NCI-H1930 (cell line): Measurements from ENCODE around the gene RFX7.
A peak's percentile ranks its signal among the peaks of the same experiment; 100 is the strongest.

Experiments
- DNase-seq, 2 experiments: peaks; one replicate each; lab custom pipeline; 2025; lab: John Stamatoyannopoulos, UW

RFX7 gene

DNA sequence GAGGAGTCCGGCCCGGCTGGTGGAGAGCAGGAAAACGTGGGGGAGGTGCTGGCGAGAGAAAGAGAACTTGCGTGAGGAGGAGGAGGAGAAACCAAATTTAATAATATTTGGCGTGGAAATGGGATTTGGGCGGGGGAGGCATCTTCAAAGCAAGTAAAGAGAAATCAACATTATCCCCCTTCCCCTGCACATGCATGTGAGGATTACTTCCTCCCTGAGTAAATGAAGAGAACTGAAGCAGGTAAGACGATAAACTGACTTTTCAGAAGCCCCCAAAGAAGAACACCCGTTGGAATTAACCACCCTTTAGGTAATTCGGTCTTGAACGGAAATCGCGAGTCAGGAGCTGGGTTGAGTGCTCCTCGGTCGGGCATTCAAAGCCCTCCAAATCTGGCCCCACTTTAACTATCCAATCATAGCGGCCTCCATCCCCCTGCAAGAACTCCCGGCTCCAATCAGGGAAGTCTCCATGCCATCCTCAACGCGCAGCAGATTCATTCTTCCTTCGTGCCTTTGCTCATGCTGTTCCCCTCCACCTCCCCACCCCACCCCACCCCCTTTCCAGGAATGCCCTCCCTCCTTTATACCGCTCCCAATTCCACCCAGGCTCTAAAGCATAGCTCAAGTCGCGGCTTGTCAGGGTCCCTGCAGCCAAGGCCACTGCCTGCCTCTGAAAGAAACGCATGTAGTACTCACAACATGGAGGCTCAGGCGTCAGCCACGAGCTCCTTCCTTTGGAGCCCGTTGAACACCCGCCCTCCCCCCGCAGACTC is 545 bp upstream of the RFX7 start:
- peak in 1 of 2 experiments; percentile 44 for DNase-seq

DNA sequence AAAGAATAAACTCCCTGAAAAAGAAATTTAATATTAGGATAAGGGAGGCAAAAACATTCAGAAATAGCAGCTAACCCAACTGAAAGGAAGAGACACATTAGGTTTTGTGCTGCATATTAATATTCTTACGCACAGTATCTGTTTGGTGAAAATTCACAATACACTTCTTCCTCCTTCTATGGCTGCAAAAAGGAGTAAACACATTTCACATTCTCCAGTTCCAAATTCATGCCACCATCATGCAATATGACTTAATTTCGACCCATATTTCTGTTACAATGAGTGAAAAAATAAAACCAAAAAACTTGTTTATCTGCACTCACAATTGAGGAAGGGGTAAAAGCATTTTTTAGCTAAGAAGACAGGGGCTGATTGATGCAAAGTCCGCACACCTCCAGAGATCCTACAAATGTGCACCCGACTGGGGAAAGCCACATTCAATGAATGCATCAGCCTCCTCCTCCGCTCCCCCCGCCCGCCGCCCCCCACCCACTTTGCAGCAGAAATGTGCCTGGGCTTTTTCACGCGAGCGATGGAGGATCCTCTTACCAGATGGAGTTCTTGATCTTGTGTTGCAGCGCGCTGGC is 1.0 kb downstream of the RFX7 start:
- no peak for DNase-seq

DNA sequence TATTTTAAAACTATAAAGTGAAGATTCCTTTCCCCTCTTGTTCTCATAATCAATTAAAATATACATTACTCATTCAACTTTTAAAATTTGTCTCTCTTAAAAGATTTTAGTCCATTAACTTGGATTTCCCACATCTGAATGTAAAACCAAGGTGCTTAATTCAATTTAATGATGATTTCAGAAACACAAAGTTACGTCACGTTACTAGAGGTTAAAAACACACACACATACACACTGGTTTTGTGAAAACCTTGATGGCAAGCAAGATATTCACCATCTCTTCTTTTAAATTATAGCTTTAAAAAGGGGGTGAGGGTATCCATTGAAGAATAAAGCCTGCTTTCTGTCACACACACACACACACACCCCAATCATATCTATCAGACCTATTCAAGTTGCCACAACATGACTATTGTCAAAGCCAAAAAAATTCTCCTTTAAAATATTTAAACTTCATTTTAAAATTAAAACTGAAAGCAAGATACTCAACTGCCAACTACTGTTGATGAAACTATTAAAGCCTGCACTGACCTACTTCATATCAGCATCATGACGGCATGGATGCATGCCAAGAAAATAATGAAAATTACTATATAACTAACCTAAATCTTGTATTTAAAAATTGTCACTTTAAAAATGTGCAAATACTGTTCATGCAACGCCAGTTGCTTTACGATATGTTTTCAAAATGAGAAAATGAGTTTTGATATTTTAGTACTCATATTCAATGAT is 2.1 kb downstream of the RFX7 start:
- DNase-seq = no peak

- no peak for DNase-seq
Measured at GRCh38 chr15:56240390-56240789, 3.3 kb downstream of the RFX7 start.

GRCh38 chr15:56236197-56236596 is 7.5 kb downstream of the RFX7 start:
- DNase-seq = no peak

GRCh38 chr15:56234804-56235203 is 8.9 kb downstream of the RFX7 start:
- DNase-seq = no peak

DNA sequence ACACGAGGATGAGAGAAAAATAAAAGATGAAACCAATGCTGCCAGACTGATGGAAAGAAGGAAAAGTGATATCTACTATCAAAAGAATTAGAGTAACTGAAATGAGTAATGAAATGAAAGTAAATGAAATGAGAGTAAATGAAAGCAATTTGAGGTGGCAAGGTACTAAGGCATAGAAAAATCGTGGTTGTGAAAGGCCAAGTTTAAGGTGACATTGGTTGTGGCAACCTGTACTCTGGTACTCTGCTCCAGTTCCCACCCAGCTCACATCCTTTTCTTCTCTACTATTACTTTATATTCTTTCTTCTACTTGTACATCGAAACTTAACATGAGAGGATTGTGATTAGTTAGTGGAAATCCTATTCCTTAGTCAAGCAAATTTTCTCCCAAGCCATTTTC is 10.1 kb downstream of the RFX7 start:
- no peak for DNase-seq

DNA sequence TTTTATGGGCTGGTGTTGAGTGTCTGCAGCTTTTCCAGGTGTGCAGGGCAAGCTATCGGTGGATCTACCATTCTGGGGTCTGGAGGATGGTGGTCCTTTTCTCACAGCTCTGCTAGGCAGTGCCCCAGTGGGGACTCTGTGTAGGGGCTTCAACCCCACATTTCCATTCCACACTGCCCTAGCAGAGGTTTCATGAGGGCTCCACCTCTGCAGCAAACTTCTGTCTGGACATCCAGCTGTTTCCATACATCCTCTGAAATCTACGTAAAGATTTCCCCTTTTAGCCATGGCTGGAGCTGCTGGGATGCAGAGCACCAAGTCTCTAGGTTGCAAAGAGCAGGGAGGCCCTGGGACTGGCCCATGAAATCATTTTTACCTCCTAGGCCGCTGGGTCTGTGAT is 11.6 kb downstream of the RFX7 start:
- DNase-seq = no peak

DNA sequence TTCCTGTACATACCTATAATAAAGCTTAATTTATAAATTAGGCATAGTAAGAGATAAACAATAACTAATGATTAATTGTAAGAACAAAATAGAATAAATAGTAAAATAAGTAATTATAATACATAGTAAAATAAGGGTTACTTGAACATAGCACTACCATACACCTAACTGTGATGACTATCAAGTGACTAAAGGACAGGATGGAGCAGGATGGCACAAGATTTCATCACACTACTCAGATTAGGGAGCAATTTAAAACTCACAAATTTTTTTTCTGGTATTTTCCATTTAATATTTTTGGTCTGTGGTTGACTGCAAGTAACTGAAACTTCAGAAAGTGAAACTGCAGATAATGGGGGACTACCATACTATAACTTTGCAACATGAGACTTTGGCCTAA is 14.8 kb downstream of the RFX7 start:
- no peak for DNase-seq

- DNase-seq = no peak
Measured at GRCh38 chr15:56228352-56228751, 15.3 kb downstream of the RFX7 start.

- DNase-seq = no peak
Measured at GRCh38 chr15:56227780-56228179, 15.9 kb downstream of the RFX7 start.

GRCh38 chr15:56227306-56227705 is 16.4 kb downstream of the RFX7 start:
- DNase-seq = no peak

DNA sequence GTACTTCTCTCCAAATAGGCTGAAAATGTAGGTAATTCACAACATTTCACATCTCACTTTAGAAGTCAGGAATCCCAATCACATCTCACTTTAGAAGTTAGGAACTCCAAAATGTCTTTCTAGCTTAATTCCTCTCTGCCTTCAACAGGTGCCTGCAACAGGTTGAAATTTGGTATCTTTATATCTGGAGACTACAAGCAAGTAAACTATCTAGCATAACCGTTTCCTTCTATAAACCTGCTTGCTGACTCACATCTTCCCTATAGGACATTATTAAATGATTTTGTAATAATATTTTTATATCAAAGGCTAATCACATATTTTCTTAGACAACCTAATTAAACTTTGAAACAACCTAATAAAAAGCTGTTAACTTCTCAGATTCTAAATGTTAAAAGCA is 18.2 kb downstream of the RFX7 start:
- no peak for DNase-seq

DNA sequence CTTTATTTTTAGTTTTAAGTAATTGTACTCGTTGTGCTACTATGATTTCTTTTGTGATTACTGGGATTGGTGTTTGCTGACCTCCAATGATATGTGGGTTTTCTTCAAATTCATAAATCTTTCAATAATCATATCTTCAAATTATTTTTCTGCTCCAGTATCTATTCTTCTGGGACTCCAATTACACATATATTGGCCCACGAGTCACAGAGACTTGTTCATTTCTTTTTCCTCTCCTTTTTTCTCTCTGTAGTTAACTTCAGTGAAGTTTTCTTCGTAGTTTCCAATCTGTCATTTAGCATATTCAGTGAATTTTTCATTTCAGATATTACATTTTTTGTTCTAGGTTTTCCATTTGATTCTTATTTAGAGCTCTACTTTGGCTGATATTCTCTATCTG is 21.4 kb downstream of the RFX7 start:
- no peak for DNase-seq

DNA sequence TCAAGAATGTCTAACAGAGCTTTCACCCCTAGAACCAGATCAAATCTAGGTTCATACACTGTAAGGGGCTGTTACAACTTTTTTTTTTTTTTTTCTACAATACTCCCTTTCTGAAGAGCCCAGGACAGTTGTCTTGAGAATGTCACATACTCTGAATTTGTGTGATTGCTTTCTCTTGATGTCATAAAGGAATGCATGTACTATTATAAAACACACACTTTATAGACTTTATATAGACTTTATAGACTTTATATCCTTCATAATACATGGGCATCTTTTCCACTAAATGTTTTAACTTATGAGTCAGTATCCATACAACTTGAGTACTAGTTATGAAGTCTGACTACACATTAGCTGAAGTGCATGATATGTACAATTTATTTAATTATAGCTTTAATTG is 26.3 kb downstream of the RFX7 start:
- no peak for DNase-seq

GRCh38 chr15:56215769-56216168 is 27.9 kb downstream of the RFX7 start:
- DNase-seq = no peak

- DNase-seq = no peak
Measured at GRCh38 chr15:56211960-56212550, 31.6 kb downstream of the RFX7 start.

GRCh38 chr15:56211064-56211463 is 32.6 kb downstream of the RFX7 start:
- DNase-seq = no peak

DNA sequence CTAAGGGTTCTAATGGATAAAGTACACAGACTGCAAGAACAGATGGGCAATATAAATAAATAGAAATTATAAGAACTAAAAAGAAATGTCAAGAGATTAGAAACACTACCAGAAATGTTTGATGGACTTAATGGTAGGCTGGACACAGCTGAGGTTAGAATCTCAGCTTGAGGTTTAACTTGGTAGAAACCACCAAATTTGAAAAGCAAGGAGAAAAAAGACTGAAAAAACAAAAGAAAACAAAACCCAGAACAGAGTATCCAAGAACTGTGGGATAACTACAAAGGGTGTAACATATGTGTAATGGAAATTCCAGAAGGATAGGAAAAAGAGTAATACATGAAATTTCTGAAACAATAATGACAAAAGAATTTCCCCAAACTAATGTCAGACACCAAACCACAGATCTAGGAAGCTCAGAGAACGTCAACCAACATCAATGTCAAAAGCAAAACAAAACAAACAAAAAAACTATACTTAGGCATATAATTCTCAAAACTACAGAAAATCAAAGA is 35.0 kb downstream of the RFX7 start:
- no peak for DNase-seq

DNA sequence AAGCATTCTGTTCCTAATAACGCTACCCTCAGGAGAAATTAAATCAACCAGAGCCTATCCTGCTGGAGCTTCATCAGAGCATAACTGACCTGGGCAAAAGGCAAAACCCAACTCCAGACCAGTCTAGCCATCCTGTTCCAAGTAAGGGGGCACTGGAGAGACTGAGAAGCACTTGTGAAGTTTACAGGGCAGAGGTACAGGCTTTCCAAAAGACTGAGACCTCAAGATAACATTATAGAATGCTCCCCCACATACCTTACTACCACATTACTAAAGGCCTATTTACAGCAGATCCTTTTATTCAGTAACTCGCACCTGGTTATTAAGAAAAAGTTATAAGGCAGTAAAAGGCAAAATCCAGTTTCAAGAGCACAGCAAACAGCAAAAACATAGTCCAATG is 35.5 kb downstream of the RFX7 start:
- DNase-seq = no peak

- DNase-seq = no peak
Measured at GRCh38 chr15:56207711-56208110, 36.0 kb downstream of the RFX7 start.

DNA sequence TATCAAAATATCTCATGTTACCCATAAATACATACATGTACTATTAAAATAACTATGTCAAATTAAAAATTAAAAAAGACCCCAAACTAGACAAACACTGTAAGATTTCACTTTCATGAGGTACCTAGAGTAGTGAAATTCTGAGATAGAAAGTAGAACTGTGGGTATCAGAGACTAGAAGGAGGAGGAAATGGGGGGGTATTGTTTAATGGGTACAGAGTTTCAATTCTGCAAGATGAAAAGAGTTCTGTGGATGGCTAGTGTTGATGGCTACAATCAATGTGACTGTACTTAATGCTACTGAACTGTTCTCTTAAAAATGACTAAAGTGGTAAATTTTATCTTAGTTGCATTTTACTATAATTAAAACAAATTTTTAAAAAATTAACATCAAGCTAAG is 36.6 kb downstream of the RFX7 start:
- DNase-seq = no peak
